COR-L47 (cell line): ENCODE results near the gene PGPEP1.
A peak's percentile ranks its signal among the peaks of the same experiment; 100 is the strongest.
"Not testable (repeated sequence)": the region's sequence is repeated elsewhere in the genome, so short reads cannot be mapped to it uniquely, and the experiment has no call there.

Experiments
- DNase-seq: peaks from one replicate; lab custom pipeline; 2025; lab: John Stamatoyannopoulos, UW

The PGPEP1 gene

DNA sequence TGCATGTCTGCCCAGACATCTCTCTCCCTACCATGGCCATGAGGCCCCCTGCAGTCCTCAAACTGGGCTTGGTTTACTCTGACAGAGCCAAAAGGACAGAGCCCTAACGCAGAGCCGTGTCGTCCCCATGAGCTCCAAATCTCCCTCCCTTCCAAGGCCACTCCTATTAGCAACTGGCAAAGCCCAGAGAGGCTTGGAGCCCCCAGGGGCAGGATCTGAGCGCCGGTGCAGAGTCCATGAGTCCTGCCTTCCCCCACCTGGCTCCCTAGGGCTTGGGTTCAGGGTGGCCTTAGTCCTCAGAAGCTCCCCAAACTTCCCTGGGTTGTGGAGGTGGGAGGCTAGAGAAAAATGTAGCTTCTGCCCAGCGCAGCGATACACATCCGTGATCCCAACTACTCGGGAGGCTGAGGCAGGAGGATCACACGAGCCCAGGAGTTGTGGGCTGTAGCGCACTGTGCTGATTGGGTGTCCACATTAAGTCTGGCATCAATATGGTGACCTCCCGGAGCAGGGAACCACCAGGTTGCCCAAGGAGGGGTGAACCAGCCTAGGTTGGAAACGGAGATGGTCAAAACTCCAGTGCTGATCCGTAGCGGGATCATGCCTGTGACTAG, 7.4 kb upstream of the PGPEP1 start:
- DNase-seq, result no peak

DNA sequence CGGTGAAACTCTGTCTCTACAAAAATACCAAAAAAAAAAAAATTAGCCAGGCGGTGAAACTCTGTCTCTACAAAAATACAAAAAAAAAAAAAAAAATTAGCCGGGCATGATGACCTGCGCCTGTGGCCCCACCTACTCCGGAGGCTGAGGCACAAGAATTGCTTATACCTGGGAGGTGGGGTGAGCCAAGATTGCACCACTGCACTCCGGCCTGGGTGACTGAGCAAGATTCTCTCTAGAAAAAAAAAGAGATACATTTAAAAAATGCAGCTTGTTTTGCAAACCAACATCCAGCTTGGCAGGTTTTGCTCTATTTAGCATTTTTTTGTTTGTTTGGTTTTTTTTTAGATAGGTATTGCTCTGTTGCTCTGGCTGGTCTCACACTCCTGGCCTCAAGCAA, 6.7 kb upstream of the PGPEP1 start:
- DNase-seq, result no peak

DNA sequence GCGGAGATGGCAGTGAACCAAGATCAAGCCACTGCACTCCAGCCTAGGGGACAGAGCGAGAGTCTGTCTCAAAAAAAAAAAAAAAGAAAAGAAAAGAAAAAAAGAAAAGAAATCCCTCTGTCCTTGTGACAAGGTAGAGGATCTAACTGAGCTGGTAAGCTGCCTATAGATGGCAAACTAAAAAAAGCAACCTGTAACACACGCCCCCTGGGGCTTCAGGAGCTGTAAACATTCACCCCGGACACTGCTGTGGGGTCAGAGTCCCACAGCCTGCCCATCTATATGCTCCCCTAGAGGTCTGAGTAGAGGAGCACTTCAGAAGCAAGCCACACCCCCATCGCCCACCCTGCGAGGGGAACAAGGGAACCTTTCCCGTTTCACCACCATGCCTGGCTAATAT, 4.3 kb upstream of the PGPEP1 start:
- no peak for DNase-seq

DNA sequence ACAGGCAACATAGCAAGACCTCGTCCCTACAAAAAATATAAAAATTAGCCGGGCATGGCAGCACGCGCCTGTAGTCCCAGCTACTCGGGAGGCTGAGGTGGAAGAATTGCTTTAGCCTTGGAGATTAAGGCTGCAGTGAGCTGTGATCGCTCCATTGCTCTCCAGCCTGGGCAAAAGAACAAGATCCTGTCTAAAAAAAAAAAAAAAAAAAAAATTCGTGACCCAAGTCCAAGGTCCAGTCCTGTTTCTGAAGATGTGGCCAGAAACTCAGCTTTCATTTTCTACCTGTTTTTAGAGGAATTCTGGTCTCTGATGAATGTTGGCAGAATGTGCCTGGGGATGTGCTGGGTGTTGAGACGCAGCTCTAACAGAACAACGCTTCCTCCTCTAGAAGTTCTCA, 1.9 kb upstream of the PGPEP1 start:
- DNase-seq, result no peak

DNA sequence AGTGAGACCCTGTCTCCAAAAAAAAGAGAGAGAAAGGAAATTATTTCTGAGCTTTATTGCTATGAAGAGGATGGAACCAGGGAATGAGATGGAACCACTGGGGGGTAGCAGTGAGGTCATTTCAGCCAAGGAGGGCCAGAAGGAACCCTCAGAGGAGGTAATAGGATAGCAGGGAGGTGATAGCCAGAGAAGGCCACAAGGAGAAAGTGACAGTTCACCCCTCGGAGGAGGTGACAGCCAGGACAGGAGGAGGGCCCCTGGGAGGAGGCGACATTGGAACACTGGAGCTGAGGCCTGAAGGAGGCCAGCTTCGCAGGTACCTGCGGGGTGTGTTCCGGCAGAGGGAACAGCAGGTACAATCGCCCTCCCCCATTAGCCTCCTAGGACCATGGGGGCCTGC, 675 bp upstream of the PGPEP1 start:
- no peak for DNase-seq

DNA sequence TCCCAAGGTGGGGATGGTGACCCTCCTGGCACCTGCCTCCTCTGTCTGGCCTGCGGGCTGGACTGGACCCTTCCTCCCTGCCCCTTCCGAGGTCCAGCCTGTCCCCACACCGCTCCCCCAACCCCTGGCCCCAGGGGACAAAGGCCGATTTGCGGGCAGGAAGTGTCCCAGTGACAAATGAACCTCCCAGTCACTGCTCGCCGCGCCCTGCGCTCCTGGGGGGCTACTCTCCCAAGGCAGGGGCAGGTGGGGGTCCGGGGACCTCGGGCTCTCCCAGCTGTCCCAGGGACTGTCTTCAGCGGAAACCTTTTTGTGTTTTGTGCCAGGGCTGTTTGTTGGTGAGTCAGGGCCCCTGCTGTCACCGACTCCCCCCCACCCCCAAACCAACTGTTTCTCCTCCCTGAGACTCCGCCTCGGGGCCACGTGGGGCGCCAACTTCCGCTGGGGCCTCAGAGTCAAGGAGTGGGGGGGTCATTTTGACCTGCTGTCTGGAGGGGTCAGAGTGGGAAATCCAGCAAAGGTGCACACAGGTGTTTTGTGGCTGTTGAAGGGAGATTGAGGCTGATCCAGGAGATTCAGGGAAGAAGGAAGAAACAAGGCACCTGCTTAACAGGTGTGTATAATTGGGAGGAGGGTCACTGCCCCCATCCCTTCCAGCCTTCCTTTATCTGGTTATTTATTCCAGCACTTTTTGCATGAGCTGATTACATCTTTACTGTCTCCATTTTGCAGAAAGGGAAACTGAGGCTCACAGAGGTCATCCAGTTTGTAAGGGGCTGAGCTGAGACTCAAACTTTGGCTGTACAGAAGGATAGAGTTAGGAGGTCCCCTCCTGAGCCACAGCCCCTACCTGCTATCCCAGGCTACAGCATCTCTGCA, 831 bp downstream of the PGPEP1 start:
- DNase-seq, result no peak

DNA sequence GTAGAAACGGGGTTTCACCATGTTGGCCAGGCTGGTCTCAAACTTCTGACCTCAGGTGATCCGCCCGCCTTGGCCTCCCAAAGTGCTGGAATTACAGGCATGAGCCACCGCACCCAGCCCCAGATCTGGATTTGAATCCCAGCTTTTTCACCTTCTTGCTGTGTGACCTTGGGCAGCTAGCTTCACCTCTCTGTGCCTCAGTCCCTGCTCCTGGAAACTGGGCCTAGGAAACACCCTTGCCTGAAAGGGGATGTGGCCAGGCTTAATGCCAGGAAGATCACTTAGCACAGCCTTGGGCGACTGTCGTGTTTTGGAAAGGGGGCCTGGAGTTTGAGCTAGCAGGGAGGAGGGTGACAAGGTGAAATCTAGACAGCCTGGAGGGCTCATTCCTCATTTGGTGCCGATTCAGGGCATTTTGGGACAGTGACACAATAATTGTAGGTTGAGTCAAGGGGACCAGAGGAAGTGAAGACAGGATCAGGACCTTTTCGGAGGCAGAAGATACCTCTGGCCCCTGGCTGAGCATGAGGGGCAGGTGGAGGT, 1.8 kb downstream of the PGPEP1 start:
- DNase-seq, result no peak

DNA sequence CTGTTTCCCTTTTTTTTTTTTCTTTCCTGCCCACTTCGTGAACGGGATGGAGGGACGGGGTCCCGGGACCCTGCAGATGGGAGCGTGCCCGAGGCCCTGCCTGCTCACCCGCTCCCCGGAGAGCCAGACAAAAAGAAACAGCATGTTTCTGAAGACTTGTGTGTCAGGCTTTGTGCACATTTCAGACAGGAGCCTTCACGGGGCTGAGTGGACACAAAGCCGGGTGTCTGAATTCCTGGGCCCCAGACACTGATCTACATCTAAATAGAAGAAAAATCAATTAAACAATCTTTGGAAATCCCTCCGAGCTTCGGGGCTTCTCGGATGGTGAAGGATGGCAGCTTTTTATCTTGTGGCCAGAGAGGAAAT, 4.2 kb downstream of the PGPEP1 start:
- DNase-seq, result no peak

DNA sequence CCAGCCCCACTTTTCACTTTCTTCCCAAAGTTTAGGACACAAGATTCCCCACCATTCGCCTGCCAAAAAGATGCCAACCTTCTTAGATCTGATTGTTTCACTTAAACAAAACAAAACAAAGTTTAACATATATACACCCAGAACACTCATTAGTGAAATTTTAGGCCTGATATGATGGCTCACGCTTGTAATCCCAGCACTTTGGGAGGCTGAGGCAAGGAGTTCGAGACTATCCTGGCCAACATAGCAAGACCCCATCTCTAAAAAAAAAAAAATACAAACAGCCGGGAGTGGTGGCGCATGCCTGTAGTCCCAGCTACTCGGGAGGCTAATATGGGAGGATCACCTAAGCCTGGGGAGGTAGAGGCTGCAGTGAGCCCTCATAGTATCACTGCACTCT, 4.9 kb downstream of the PGPEP1 start:
- DNase-seq, result no peak

DNA sequence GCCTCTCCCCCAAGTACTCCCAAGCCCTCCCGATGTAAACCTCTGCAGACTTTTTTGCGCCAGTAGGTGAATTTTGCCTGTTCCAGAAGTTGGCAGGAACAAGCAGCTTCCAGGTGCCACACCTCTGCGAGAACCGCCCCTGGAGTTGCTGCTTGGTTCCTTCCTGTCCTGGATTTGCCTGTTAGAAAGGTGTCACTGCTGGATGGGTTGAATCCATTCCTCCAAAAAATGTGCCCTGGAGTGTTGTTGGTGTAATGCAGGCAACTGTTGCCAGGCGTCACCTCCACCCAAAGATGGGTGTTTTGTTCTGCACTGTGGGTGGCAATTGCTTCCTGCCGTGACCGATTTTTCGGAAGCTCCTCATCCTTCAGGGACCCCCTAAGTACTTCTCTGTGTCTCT, 5.7 kb downstream of the PGPEP1 start:
- DNase-seq, result peak; percentile 68

DNA sequence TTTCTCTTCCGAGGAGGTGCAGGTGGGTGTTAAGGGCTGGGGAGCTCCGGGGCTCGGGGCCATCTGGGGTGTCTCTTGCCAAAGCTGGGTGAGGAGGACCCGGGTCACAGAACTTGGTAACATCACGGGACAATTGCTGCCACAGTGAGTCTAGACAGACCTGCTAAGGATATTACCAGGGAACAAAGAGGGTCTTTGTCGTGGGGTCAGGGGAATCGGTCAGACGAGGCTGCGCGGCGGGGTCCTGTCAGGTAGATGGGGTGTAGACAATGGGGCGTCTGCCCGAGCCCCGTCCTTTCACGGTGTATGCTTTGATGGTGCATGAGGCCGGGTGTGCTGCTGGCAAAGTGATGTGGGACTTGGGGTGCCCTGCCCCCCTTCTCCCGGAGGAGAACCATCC, 7.8 kb downstream of the PGPEP1 start:
- no peak for DNase-seq

DNA sequence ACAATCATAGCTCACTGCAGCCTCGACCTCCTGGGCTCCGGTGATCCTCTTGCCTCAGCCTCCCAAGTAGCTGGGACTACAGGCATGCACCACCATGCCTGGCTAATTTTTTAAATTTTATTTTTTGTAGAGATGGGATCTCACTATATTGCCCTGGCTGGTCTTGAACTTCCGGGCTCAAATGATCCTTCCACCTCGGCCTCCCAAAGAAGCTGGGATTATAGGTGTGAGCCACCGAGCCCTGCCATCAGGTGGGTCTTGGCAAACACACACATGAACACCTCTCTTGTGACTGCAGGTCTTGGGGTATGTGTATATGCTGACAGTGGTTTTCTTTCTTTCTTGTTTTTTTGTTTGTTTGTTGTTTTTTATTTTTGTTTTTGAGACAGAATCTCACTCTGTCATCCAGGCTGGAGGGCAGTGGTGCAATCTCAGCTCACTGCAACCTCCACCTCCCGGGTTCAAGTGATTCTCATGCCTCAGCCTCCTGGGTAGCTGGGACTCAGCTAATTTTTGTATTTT, 8.5 kb downstream of the PGPEP1 start:
- not testable (repeated sequence) for DNase-seq

DNA sequence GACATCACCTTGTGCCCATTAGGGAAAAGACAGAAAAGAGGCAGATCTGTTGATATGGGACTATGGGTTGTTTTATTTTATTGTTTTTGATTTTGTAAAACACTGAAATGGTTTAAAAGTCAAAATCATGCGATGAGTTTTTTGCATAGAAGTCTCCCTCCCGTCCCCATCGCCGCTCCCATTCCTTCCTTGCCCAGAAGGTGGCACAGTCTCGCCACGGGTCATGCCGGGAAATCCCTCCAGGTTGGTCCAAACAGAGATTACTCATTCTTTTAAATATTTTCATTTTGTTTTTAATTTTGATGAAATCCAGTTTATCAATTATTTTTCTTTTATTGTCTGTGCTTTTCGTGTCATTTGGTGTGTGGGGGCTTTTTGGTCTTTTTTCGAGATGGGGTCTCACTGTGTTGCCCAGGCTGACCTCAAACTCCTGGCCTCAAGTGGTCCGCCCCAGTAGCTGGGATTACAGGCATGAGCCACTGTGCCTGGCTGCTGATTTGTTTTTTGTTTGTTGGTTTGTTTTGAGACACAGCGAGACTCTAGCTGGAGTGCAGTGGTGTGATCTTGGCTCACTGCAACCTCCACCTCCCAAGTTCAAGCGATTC, 9.2 kb downstream of the PGPEP1 start:
- DNase-seq, result no peak

DNA sequence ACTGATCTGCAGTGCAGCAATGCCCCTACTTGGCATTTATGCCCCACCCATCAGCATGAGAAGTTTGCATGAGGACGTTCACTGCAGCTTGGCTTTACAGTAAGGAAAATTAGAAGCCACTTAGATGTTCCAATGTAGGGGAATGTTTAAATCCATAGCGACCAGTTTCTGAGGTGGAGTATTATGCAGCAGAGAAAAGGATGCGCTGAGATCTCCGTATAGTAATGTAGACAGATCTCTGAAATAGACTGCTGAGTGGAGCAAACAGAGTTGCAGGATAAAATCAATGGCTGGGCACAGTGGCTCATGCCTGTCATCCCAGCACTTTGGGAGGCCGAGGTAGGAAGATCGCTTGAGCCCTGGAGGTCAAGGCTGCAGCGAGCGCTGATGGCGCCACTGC, 10.1 kb downstream of the PGPEP1 start:
- no peak for DNase-seq

DNA sequence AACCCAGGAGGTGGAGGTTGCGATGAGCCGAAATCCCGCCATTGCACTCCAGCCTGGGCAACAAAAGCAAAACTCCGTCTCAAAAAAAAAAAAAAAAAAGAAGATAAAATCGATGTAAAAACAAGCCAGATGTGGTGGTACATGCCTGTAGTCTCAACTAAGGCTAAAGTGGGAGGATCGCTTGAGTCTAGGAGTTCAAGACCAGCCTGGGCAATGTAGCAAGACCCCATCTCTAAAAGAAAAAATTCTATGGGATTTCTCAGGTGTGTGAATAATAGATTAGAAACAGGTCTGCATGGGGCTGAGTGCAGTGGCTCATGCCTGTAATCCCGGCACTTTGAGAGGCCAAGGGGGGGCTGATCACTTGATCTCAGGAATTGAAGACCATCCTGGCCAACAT, 11.1 kb downstream of the PGPEP1 start:
- no peak for DNase-seq

DNA sequence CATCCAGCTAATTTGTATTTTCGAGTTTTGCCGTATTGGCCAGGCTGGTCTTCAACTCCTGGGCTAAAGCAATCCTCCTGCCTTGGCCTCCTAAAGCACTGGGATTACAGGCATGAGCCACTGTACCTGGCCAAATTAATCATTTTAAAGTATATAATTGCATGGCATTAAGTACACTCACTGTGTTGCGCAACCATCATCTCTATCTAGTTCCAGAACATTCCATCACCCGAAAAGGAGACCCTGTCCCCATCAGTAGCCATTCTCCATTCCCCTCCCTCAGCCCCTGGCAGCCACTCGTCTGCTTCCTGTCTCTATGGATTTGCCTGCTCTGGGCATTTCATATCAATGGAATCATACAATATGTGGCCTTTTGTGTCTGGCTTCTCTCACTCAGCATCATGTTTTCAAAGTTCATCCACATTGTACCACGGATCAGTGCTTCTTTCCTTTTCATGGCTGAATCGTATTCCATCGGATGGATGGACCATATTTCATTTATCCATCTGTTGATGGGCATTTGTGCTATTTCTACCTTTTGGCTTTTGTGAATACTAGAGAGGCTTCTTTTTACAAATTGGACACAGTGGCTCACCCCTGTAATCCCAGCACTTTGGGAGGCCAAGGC, 13.1 kb downstream of the PGPEP1 start:
- no peak for DNase-seq

DNA sequence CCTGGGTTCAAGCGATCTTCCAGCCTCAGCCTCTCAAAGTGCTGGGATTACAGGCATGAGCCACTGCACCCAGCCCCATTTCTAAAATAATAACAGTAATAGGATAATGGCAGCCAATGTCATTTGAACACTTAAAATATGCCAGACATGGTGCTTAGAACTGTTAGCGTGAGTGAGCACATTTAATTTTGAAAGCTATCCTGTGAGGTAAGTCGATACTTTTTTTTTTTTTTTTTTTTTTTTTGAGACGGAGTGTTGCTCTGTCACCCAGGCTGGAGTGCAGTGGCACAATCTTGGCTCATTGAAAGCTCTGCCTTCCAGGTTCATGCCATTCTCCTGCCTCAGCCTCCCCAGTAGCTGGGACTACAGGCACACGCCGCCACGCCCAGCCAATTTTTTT, 14.3 kb downstream of the PGPEP1 start:
- DNase-seq, result not testable (repeated sequence)

DNA sequence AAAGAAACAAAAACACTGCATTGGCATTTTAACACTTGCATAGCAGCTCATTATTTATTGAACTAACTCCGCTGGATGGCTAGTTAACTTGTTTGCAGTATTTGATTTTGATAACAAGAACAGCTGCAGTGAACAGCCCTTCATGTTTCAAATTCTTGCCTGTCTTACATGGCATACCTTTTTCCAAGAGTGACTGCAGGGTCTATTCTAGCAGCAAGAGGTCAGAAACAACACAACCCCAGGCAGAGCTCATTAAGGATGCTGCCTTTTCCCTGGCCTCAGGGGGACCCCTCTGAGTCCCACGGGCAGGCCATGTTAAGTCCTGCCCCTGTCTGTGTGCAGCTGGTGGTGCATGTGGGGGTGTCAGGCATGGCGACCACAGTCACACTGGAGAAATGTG, 16.6 kb downstream of the PGPEP1 start:
- no peak for DNase-seq

DNA sequence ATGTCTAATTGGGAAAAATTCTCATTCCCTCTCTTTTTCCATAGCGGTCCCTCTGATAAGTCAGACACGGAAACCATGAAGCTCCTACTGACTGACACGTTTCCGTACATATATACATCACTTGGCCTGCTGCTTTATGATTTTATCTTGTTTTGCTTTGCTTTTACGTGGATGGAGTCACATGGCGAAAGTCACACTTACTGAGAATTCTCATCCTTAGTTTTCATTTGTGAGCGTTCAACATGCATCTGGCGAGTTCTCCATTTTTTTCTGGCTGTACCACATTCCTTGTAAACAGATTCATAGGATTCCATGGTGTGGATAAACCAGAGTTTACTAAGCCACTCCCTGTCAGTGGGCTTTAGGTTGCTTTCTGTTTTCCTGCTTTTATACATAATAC, 21.2 kb downstream of the PGPEP1 start:
- DNase-seq, result no peak

DNA sequence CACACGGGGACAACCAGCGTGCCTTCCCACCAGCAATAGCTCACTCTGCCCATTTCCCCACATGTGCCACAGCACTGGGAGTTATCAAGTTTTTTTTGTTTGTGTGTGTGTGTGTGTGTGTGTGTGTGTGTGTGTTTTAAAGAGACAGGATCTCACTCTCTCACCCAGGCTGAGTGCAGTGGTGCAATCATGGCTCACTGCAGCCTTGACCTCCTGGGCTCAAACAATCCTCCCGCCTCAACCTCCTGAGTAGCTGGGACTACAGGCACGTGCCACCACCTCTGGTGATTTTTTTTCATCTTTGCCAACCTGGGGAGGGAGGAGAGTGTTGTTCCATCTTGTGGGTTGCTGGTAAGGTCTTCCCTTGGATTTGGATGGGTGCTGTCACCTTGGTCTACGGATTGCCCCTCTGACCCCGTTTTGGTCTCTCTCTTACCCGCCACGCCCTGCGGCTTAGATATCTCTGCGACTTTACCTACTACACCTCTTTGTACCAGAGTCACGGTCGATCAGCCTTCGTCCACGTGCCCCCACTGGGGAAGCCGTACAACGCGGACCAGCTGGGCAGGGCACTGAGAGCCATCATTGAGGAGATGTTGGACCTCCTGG, 22.6 kb downstream of the PGPEP1 start:
- no peak for DNase-seq

DNA sequence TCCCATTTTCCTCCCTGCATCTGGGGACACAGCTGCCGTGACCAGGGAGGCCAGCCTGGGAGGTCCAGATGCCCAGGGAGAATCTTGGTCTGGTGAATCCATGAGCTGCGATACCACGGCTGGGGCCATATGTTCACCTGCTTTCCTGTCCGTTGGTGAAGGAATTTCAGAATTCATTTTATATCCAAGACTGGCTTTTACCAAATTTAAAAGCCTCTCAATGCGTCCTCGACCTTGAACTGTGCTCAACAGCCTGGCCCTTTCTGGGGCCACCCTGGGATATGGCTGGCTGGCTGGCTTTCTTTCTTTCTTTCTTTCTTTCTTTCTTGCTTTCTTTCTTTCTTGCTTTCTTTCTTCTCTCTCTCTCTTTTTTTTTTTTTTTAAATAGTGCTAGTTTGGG, 23.4 kb downstream of the PGPEP1 start:
- no peak for DNase-seq

DNA sequence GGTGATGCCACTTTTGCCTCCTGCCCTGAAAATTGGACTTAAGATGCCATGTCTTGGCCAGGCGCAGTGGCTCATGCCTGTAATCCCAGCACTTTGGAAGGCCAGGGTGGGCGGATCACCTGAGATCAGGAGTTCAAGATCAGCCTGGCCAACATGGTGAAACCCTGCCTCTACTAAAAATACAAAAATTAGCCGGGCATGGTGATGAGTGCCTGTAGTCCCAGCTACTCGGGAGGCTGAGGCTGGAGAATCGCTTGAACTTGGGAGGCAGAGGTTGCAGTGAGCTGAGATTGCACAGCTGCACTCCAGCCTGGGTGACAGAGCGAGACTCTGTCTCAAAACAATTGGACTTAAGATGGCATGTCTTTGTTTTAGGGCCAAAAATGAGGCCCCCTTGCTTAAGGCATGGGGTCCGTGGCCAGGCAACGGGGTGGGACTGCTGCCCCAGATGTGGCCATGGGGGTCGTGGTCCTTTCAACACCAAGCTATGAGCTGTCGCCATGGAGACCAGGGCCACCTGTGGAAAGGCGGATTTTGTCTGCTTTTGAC, 24.0 kb downstream of the PGPEP1 start:
- not testable (repeated sequence) for DNase-seq
